PFSK-1 (cell line): ENCODE results near the gene CLCN1.

Experiments used
- POLR2AphosphoS5 ChIP-seq: IDR thresholded peaks from 2 replicates; pipeline ENCODE4 v1.6.1; 2012; ENCODE audit warnings: low read depth, mild to moderate bottlenecking, control low read depth, low read length, moderate library complexity
- TAF1 ChIP-seq: IDR thresholded peaks from 2 replicates; pipeline ENCODE4 v1.6.1; 2012; ENCODE audit warnings: low read length, control low read depth, borderline replicate concordance; ENCODE audit not compliant: insufficient read depth

GRCh38 chr7:143352531-143353002 lies 36.7 kb downstream of the CLCN1 start:
- no peak for TF ChIP-seq TAF1
- TF ChIP-seq POLR2AphosphoS5 = no peak
